ENCODE measurements around the gene ANKEF1.

Gene ANKEF1

GRCh38 chr20:10105046-10105445 lies 70.3 kb downstream of the ANKEF1 start:
- H3K4me3 ChIP-seq: no peak overlapping the region
- no peaks in the 10 kb centered on the region for H3K4me1 ChIP-seq
- no peaks in the 10 kb centered on the region for H3K9me3 ChIP-seq
- no peaks in the 10 kb centered on the region for H3K36me3 ChIP-seq
- no peak for DNase-seq
- no peak overlapping the region for H3K27ac ChIP-seq
- no peaks in the 10 kb centered on the region for H3K27me3 ChIP-seq
- TF ChIP-seq CTCF (IDR thresholded peaks at IDR 0.05): no peak
- intact Hi-C loops (cut with DNase I; ENCODE audit: low total_unique reads): no loop called here

Measured in tibial artery (tissue), 4 donors.